HuH-7.5 (cell line): ENCODE results near the gene HCN3.
"Not testable (repeated sequence)": the region's sequence is repeated elsewhere in the genome, so short reads cannot be mapped to it uniquely, and the experiment has no call there.

Source experiments
- DNase-seq: peaks from one replicate; pipeline ENCODE4 v3.0.0; 2011; ENCODE audit warnings: low spot score

The HCN3 gene

DNA sequence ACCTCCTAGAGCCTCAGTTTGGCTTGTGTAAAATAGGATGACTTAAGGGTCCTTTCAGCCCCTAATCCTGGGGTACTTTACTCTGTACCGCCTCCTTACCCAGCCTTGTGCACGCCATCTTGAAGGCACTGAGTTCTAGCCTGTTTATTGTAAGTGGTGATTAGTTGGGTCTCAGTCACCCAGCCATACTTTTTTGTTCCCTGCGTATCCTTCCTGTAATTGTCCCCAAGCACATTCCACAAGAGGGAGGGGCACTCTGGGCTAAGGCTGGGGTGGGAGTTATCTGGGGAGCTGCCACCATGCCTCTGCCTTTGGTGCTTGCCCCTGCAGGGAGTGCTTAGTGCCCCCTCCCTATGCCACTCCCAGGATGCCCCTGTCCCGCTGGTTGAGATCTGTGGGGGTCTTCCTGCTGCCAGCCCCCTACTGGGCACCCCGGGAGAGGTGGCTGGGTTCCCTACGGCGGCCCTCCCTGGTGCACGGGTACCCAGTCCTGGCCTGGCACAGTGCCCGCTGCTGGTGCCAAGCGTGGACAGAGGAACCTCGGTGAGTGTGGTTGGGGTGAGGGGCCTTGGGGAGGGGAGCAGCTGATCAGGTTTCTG is 32.3 kb downstream of the HCN3 start:
- no peak for DNase-seq

DNA sequence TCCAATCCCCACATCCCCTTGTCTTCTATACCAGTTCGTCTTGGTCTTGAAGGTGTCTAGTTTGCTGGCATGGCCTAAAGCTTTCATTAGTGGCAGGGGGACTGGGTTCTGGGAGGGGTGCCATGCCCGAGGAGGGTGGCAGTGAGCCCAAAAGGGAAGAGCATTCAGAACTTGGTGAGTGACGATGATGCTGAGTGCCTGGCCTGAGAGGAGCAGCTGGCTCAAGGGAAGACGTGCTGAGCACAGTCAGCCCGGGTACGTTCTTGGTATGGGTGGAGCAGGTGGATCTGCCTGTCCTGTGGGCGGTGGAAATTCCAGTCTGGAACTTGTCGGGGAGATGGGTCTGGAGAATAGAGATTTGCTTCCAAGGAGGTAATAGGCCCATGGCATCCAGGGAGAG is 36.0 kb downstream of the HCN3 start:
- no peak for DNase-seq

DNA sequence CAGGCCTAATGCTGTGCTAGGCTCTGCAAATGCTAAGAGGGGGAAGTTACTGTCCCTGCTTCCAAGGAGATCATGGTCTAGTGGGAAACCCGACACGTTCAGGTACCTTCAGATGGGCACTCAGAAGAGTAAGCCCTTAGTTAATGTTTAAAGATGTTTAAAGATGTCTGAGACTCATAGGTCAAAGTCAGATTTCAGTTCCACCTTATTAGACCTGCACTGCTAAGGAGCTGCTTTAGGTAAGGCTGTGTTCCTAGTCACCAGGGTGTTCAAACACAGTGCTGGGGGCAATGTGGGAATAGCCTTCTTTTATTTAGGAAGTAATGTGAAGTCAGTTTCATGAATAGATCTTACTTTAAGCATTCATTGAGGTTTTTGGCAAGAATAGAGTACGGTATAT is 39.7 kb downstream of the HCN3 start:
- DNase-seq = no peak

DNA sequence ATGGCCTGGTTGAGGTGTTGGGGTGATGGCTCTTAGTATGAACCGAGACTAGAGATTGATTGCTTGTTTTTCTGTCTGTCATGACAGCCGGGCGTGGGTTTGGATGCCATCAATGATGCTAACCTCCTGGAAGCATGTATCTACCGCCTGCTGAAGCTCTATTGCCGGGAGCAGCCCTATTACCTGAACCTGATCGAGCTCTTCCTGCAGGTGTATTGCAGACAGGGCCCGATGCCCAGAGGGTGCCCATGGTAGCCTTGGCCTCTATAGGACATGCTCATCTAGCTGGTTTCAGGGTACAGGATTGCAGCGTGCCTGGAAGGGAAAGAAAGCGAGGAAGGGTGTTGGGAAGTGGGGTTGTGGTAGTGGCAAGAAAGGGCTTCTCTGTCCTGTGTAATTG is 40.8 kb downstream of the HCN3 start:
- no peak for DNase-seq

DNA sequence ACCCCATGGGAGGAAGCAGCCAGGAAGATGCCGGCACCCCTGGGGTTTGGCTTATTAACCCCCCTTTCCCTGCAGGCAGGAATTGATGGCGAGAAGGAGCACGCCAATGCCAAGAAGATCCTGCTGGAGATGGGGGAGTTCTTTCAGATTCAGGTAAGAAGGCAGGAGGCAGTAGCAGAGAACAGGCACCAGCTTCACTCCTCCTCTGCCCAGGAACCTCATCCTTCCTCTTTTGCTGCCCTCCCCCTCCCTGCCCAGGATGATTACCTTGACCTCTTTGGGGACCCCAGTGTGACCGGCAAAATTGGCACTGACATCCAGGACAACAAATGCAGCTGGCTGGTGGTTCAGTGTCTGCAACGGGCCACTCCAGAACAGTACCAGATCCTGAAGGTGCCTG is 42.3 kb downstream of the HCN3 start:
- DNase-seq = no peak

DNA sequence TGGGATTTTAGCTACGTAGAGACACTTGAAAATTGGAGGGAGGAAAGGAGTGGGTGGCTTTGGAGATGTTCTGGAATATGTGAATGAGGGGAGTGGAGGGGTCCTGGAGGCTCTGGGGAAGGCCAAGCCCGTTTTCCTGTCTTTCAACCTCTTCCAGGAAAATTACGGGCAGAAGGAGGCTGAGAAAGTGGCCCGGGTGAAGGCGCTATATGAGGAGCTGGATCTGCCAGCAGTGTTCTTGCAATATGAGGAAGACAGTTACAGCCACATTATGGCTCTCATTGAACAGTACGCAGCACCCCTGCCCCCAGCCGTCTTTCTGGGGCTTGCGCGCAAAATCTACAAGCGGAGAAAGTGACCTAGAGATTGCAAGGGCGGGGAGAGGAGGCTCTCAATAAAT is 43.0 kb downstream of the HCN3 start:
- no peak for DNase-seq

DNA sequence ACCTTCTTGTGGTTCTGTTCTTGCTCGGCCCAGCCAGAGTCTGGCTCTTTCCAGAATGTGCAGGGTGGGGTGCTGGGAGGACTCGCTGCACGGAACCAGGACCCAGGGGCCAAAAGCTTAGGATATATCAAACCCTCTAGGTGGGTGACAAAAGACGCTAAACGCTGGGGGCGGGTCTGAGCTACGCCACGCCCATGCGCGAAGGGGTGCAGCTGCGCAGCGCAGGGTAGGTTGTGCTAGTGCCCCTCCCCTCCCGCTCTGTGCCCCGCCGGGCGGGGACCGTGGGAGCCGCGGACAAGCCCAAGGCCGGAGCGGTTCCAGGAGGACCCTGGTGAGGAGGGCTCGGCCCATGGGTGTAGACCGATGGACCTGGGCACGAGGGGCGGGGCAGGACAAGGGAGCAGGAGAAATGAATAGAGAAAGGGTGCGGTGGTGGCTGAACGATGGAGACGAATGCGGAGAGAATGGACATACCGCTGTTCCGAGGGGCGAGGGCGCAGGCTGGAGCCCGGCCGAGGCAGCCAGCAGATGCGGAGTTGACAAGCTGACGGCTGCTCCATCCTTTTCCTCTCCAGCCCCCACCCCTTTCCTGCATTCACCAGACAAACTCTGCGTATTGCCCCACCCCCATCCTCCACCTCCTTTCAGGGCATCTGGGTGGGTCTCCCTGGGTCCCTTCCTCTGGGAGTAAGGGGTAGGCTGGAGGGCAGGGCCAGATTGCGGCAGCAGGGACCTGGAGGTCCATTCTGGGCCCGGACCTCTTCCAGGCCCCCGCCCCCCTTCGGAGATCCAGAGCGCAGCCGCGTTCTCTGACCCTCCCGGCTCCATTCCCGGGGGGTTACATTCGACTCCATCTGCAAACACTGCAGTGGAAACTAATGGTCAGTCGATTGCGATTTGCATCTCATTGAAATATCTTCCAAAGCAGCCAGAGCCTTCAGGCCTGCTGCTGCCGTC is 43.7 kb downstream of the HCN3 start, which contains the start of gene RUSC1:
RUSC1 (plus strand) TSS at position 234 of the 957 bp plus-strand sequence. CDS start 880 bp downstream, outside the sequence.
- DNase-seq = no peak

DNA sequence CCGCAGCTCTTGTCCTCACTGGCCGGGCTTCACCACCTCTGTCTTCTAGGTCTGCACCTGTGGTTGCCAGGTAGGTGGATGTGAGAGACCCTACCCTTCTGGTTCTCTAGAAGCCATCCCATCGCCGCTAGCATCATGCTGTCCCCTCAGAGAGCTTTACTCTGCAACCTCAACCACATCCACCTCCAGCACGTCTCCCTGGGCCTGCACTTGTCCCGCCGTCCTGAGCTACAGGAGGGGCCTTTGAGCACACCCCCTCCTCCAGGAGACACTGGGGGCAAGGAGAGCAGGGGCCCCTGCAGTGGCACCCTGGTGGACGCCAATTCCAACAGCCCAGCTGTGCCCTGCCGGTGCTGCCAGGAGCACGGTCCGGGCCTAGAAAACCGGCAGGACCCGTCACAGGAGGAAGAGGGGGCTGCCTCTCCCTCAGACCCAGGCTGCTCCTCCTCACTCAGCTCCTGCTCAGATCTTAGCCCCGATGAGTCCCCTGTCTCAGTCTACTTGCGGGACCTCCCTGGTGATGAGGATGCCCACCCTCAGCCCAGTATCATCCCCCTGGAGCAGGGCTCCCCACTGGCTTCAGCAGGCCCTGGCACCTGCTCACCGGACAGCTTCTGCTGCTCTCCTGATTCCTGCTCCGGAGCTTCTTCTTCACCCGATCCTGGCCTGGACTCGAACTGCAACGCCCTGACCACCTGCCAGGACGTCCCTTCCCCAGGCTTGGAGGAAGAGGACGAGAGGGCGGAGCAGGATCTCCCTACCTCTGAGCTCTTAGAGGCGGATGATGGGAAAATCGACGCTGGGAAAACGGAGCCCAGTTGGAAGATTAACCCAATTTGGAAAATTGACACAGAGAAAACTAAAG is 44.6 kb downstream of the HCN3 start:
- DNase-seq = no peak

DNA sequence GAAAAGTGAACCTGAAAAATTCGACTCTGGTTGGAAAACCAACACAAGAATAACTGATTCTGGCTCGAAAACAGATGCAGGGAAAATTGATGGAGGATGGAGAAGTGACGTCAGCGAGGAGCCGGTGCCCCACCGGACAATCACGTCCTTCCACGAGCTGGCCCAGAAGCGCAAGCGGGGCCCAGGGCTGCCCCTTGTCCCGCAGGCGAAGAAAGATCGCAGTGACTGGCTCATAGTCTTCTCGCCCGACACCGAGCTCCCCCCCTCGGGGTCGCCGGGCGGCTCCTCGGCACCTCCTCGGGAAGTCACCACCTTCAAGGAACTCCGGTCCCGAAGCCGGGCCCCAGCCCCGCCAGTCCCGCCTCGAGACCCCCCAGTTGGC is 45.3 kb downstream of the HCN3 start:
- DNase-seq = no peak

DNA sequence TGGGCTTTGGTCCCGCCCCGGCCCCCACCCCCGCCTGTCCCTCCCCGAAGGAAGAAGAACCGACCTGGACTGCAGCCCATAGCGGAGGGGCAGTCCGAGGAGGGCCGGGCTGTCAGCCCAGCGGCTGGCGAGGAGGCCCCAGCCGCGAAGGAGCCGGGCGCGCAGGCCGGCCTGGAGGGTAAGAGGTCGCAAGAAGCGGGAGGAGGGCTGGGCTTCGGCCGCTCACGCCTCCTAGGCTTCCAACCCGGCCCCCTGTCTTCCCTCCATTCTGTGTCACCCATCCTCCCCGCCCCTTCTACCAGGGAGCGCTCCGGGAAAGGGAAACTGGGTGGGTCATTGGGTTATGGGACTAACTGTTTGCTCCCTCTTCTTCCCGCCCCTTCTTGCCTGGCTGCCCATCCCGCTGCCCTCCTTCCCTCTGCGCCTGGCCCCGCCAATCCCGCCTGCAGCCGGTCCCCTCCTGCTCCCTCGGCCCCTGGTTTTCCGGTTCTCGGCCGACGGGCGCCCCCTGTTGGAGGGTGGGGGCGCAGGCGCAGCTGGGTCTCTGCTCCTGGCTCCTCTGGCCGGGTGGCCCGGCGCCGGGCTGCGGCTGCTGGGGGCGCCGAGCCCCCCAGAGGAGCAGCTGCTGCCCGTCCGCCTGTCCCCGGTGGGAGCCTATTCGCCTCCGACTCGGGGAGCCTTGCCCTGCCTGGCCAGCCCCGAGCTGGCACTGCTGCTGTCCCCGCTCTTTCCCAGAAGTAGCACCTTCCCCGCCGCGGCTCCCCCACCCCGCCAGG is 45.9 kb downstream of the HCN3 start:
- DNase-seq = peak; percentile 95

DNA sequence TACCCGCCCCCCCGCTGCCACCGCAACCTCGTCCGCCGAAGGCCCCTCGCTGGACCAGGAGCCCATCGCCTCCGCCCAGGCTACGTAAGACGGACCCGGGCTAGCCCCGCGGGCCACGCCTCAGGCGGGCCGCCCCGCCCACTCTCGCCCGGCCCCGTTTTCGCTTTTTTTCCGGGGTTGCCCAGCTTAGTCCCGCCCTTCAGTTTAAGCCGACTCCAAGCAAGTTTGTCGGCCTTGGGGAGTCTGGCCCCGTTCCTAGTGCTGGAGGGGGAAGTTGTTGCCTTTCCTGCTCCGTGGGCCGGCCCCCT is 46.4 kb downstream of the HCN3 start:
- peak; percentile 85 for DNase-seq

DNA sequence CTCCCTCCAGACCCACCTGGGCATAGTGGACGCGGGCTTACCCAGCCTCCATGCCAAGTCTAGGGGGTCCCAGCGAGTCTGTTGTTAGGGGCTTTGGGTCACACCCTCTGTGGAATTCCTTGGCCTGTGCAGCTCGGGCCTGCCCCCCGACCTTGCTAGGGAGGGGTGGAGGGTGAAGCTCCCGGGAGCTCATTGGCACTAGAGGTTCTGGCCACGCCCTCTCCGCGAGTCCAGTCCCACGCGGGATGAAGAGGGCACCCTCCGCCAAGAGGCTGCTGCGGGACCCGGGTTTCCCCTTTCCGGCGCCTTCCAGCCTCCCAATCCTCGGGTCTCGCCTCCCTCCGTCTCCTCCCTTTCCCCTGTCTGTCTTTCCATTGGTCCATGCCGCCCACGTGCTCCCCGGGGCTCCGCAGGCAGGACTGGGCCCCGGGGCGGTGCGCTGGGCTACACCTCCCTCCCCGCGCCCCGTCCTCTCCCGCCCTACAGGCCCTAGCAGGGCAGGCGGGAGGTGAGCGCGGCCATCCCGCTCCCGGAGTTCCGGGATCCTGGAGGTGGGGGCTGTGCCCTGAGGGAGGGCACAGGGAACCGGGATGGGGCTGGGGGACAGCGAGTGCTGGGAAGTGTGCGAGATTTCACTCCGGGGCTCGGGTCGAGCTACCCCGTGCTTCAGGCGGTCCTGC is 46.9 kb downstream of the HCN3 start:
- peak; percentile 98 for DNase-seq

DNA sequence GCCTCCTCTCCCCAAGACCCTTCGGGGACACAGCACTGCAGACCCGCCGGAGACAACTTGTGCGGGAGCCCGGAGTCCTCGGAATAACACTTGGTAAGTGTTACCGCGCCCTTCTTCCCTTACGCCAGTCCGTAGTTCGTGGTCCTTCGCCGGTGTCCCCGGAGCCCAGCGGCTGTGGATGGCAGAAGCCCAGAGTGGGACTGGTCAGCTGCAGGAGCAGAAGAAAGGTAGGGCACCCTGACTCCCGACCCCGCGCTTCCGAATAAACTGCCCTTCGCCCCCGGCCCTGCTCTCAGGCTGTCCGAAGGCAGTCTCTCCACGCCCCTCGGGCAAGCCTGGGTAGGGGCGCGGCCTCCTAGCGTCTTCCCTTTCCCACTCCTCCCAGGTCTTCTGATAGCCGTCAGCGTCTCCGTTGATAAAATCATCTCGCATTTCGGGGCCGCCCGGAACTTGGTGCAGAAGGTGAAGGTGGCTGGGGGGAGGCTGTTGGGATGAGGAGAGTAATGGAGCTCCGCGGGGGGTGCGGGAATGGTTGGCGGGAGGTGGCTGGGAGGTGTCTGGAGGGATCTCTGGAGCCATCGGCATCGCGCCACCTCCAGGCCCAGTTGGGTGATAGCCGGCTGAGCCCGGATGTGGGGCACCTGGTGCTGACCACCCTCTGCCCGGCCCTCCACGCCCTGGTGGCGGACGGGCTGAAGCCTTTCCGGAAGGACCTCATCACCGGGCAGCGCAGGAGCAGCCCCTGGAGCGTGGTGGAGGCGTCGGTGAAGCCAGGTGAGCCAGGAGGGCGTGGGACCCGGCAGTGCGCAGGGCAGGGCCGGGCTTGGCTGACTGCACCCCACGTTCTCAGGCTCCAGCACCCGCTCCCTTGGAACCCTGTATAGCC is 47.7 kb downstream of the HCN3 start:
- DNase-seq = peak; percentile 77

DNA sequence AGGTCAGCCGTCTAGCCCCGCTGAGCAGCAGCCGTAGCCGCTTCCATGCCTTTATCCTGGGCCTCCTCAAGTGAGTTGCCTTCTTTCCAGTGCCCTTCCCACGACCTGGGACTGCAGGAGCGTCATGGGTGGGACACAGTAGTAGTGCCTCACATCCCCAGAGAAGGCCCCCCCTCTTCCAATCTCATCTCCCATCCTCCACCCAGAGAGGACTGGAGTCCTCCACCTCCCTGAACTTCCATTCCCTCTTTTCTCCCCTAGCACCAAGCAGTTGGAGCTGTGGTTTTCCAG is 48.3 kb downstream of the HCN3 start:
- DNase-seq = no peak

DNA sequence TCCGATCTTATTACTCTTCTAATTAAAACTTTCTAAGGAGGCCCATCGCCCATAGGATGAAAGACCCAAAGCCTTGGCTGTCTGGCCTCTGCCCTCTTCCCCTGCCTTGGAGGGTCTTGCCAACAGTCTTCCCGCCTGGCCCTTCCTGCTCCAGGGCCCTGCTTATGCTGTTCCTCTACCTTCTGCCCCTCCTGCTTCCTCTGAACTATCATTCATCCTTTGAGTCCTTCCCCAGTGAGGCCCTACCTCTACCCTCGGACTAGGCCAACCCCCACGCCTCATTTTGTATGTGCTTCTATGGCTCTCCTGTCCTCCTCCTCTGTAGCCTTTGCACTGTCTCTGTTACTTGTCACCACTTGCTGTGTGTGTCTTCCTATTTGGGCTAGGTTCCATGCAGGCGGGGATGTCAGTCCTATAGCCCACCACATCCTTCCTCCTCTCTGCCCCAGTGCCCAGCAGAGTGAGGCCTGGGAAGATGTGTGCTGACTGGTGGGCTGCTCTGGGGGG is 48.8 kb downstream of the HCN3 start:
- DNase-seq = no peak

DNA sequence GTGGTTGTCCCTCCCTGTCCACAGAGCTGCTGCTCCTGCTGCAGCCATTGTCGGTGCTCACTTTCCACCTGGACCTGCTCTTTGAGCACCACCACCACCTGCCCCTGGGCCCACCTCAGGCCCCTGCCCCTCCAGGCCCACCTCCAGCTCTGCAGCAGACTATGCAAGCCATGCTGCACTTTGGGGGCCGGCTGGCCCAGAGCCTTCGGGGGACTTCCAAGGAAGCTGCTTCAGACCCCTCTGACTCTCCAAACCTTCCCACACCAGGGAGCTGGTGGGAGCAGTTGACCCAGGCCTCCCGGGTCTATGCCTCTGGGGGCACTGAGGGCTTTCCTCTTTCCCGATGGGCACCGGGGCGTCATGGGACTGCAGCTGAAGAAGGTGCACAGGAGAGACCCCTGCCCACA is 49.4 kb downstream of the HCN3 start:
- no peak for DNase-seq

DNA sequence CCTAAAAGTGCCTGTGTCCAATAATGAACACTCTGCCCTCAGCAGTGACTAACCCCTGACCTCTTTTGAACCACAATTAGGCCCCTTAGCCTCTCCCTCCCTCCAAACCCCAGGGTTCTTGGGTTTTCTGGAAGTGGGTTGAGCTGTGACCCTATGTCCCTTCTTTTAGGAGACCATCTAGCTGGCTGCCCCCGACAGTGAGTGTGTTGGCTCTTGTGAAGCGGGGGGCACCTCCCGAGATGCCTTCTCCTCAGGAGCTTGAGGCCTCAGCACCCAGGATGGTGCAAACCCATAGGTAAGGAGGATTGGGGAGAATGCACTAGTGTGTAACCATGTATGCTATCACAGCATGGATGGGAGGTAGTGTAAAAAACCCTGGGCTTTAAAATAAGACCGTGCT is 50.7 kb downstream of the HCN3 start:
- no peak for DNase-seq

DNA sequence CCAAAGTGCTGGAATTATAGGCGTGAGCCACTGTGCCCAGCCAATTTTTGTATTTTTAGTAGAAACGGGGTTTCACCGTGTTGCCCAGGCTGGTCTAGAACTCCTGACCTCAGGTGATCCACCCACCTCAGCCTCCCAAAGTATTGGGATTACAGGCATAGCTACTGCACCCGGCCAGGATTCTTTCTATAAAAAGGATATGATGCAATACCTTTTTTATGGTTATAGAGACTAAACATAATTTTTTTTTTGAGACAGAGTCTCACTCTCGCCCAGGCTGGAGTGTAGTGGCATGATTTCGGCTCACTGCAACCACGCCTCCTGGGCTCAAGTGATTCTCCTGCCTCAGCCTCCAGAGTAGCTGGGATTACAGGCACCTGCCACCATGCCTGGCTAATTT is 51.6 kb downstream of the HCN3 start:
- not testable (repeated sequence) for DNase-seq

DNA sequence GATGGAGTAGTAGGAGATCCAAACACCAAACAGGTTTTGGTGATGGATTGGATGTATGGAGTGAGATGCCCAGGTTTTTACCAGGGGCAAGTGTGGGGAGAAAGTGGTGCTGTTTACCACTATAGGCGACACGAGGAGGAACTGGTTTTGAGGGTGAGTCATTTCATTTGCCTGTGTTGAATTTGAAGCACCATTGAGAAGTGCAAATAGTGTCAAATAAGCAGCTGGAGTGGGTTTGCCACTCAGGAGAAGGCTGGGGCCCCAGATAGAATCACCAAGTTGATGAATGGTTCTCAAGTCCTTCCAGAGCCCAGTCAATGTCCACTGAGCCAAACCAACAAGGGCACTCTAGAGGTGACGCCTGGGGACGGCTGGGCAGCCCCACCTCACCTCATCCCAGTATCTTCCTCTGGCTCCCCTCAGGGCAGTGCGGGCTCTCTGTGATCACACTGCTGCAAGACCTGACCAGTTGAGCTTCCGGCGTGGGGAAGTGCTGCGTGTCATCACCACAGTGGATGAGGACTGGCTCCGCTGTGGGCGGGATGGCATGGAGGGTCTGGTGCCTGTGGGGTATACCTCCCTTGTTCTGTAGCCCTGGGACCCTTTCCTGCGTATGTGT is 52.8 kb downstream of the HCN3 start:
- no peak for DNase-seq

DNA sequence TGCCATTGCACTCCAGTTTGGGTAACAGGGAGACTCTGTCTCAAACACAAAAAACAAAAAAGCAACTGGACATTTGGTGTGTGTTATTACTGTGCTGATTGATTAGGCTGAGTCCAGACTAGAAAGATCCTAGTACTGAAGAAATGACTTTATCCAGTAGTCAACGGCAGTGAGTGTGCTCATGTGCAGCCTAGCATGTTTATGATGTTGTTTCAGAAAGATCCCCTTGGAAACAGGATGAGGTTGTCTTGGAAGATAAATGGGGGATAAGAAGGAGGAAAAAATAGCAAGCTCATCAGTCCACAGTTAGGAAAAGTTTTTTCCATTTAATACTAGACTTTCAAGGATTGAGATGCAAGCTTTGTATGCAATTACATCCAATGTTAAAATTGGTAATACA is 57.7 kb downstream of the HCN3 start:
- DNase-seq = no peak
